SIG-M5 treated with dmso at 0.1 percent for 504 hours (cell line): Measurements from ENCODE around the gene LDLR.

ENCODE experiments used
- DNase-seq: peaks from one replicate; lab custom pipeline; 2025; ENCODE audit not compliant: unreplicated experiment; lab: John Stamatoyannopoulos, UW

LDLR gene

DNA sequence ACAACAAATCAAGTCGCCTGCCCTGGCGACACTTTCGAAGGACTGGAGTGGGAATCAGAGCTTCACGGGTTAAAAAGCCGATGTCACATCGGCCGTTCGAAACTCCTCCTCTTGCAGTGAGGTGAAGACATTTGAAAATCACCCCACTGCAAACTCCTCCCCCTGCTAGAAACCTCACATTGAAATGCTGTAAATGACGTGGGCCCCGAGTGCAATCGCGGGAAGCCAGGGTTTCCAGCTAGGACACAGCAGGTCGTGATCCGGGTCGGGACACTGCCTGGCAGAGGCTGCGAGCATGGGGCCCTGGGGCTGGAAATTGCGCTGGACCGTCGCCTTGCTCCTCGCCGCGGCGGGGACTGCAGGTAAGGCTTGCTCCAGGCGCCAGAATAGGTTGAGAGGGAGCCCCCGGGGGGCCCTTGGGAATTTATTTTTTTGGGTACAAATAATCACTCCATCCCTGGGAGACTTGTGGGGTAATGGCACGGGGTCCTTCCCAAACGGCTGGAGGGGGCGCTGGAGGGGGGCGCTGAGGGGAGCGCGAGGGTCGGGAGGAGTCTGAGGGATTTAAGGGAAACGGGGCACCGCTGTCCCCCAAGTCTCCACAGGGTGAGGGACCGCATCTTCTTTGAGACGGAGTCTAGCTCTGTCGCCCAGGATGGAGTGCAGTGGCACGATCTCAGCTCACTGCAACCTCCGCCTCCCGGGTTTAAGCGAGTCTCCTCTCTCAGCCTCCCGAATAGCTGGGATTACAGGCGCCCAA is at the start of gene LDLR:
TSS of gene LDLR (plus strand) at position 210 of the 760 bp plus-strand sequence. CDS start at position 296, 86 bp downstream.
- peak; percentile 97 for DNase-seq

DNA sequence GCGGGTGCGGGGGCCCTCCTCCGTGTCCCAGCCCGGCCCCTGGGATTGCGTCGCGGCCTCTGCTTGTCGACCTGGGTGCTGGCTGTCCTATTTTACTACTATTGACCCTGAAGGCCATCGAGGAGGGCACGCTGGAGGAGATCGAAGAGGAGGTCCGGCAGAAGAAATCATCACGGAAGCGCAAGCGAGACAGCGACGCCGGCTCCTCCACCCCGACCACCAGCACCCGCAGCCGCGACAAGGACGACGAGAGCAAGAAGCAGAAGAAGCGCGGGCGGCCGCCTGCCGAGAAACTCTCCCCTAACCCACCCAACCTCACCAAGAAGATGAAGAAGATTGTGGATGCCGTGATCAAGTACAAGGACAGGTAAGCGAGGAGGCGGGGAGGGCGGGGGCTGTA is 48.1 kb upstream of the LDLR start:
- DNase-seq = no peak

DNA sequence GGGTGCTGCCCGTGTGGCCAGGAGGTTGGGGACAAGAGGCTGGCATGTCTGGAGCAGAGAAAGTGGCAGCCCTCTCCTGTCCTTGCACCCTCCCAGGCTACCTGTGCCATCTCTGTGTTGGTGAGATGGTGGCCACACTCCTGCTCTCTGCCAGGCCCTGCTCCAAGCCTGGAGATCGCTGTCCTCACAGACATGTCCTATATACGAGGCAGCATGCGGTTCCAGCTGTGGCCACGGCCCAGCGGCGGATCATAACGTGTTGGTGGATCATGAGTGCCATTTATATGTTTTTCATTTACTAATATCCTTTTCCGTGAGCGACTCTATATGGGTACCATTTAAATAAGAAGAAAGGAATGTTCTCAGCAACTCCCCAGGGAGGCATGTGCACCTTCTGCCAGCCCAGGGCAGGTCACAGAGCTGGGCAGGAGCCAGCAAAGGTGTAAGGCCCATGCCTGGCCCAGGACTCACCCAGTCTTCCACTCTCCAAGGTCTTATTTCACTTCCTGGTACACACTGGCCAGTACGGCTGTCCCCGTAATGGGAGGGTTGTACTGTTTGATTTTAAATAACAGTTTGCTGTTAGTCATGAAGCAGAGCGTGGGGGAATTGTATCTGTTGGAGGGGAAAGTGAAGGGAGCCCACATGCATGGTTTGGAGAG is 47.2 kb upstream of the LDLR start:
- no peak for DNase-seq

DNA sequence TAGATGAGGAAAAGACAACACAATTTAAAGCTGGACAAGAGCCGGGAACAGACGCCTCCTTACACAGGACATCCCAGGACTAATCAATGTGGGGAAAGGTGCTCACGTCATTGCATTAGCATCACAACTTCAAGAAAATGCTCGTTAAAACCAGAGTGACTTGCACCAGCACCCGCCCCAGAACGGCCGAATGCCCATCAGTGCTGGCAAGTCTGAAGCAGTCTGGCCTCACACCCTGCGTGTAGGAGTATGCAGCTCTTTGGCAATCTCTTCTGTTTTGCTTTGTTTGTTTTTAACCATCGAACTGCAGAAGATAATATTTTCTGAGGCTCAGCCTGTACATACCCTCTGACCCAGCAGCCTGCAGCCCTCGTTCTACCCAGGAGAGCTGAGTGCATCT is 44.8 kb upstream of the LDLR start:
- DNase-seq = no peak

DNA sequence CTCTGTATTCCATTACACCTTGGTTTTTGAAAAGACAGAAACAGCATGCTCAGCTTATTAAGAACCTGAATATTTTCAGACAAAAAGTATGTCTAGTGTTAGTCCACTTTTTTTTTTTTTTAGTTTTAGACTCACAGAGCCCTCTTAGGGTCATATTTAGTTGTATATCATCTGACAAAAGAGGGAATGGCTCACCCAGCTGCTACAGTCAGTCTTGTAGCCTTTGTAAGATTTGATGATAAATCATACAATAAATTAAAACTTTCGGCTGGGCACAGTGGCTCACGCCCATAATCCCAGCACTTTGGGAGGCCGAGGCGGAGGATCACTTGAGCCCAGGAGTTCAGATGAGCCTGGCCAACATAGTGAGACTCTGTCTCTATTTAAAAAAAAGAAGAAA is 43.7 kb upstream of the LDLR start:
- no peak for DNase-seq

DNA sequence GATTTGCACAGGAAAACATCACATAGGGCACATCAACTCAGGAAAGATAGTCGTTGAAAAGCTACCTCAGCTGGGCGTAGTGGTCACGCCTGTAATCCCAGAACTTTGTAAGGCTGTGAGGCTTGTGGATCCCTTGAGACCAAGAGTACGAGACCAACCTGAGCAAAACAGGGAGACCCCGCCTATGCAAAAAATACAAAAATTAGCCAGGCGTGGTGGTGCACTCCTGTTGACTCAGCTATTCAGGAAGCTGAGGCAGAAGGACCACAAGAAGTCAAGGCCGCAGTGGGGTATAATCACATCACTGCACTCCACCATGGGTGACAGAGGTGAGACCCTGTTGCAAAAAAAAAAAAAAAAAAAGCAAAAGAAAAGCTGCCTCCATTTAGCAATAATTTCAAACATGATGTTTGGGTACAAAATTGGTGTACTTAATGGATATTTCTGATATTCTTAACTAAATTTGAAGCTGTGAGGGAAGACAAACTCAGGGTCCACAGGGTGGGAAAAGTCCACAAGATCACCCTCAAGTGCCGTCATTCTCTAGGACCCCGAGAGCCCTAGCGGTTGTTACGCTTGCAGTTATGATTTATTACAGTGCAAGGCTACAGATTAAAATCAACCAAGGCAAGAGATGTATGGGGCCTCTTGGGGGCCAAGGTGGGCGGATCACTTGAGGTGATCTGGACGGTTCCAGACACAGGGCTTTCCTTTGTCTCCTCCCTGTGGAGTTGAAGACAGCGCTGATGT is 42.5 kb upstream of the LDLR start:
- no peak for DNase-seq

DNA sequence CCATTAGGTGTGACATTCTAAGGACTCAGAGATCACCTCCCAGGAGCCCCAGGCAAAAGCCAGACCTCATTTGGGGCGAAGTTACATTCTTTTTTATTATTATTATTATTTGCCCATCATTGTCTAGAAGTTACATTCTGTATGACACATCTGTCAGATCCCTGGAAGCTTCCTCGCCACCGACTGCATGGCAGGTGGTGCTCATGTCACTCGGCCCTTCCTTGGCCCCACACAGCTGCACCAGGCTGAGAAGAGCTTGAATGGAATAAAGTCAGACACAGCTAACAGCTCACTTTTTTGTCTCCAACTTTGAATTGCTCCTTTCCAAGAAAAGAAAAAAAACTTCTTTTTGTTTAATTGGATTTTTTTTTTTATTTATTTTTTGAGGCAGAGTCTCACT is 41.4 kb upstream of the LDLR start:
- no peak for DNase-seq

DNA sequence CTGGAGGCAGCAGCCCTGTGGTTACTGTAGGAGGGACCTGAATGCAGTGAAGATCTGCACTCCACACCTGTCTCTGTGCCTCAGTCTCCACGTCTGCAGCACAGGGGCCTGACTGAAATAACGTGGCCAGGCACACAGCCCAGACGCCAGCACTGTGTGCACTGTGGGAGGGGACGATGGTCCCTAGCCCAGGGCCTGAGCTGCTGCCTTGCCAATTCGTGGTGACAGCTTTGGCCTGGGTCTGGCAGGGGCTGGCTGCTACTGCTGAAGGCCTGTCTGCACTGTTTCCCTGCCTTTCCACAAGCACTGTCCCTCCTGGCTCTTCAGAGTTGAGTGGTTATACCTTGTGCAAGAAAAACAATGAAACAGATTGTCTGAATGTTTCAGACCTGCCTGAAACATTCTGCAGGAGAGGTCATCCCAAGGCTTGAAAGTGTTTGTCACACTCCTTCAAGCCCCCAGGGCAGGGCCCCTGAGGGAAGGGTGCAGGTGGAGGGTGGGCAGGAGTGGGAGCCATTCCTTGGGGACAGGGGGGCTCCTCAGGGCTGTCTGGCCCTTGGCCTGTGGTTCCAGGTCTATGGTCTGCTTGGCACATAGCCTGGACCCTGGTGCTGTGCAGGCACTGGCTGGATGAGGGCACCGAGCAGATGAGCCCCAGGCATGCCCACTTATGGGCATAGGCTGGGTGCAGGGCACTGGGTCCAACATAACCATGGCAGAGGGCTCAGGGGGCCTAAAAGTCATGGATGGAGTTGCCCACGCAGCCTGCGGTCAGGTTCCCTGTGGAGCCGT is 38.7 kb upstream of the LDLR start:
- DNase-seq = no peak

DNA sequence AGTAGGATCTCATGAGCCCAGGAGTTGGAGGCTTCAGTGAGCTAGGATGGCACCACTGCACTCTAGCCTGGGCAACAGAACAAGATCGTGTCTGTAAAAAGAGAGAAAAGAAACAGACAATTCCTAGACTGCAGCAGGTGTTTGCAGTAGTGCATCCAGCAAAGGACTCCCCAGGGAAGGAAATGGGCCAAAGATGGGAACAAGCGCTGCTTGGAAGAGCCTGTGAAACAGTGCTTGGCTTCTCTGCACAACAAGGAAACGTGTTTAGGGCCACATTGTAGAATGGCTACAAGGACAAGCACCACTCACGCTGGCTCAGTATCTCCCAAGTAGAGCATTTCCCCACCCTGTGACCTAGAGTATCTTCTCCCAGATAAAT is 35.5 kb upstream of the LDLR start:
- no peak for DNase-seq

DNA sequence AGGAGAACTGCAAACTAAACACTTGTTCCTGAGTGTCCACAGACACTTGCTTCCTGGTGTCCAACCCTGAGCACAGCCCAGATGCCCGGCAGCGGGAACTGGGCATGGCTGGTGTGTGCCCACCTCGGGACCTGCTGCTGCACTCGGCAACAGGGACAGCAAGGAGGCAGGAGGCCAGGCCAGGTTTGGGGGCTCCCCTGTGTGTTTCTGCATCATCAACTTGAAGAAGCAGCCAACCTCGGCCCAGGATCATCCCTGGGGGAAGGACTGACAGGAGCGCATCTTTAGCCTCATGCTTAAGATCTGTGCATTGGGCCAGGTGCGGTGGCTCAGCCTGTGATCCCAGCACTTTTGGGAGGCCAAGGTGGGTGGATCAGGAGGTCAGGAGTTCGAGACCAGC is 35.1 kb upstream of the LDLR start:
- DNase-seq = no peak

DNA sequence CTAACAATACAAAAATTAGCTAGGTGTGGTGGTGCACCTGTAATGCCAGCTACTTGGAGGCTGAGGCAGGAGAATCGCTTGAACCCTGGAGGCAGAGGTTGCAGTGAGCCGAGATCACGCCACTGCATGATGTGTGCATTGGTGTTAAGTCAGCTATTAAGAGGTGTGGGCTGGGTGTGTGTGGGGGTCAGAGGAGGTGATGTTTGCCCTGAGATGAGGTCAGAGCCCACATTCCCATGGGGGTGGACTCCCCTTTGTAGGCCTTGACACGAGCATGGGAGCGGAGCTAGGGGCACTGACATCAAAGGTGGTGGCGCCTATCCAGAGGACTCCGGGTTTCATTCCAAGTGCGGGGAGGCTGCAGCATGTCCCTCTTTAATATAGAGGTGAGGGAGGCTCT is 34.6 kb upstream of the LDLR start:
- DNase-seq = no peak

DNA sequence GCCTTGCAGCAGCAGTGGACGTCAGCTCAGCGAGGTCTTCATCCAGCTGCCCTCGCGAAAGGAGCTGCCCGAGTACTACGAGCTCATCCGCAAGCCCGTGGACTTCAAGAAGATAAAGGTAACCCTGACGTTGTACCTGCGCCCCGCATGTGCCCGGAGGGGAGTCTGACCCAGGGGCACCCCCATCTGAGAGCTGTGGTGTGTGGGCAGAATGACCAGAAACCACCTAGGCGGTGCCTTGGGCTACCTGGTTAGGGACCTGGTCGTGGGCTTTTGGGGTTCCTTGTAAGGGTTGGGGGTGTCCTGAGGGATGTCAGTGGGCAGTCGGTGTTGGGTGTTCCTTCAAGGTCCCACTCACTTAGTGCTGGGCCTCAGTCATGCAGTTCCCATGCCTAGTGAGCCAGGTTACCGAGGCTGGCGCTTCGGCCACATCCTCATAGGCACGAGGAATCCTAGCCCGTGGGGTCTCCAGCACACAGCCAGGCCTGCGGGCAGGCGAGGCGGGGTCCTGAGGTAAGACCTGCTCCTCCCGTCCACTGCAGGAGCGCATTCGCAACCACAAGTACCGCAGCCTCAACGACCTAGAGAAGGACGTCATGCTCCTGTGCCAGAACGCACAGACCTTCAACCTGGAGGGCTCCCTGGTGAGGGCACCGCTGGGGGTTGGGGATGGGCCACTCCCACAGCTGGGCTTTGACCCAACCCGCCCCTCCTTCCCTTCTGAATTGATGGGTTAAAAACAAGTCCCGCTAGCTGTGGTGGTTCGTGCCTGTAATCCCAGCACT is 30.8 kb upstream of the LDLR start:
- no peak for DNase-seq

DNA sequence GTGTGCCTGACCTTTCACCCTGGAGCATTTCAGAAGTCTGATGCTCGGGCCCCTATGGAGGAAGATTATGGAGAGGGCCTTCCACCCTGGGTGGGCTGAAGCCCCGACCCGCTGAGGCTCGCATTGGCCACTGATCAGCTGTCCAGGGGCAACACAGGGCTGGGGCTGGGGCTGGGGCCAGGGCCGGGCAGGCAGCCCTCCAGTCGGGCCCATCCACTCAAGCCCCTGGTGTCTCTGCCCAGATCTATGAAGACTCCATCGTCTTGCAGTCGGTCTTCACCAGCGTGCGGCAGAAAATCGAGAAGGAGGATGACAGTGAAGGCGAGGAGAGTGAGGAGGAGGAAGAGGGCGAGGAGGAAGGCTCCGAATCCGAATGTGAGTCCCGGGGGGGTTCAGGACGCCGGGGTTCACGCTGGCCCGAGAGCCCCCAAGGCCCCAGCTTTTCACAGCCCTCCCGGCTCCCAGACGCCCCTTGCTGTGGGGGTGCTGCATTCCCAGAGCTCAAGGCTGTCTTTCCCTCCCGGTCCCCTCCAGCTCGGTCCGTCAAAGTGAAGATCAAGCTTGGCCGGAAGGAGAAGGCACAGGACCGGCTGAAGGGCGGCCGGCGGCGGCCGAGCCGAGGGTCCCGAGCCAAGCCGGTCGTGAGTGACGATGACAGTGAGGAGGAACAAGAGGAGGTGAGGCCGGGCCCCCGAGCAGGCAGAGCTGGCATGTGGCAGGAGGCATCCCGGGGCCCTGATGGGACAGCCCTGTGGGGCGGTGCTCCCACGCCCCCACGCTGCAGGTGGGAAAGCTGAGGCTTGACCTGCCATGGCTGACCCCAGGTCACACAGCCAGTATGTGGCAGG is 29.5 kb upstream of the LDLR start:
- DNase-seq = no peak

DNA sequence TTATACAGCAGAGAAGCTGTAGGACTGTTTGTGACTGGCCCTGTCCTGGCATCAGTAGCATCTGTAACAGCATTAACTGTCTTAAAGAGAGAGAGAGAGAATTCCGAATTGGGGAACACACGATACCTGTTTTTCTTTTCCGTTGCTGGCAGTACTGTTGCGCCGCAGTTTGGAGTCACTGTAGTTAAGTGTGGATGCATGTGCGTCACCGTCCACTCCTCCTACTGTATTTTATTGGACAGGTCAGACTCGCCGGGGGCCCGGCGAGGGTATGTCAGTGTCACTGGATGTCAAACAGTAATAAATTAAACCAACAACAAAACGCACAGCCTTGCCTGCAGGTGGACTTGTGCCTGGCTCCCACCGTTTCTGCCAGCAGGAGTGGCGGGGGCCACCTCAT is 27.3 kb upstream of the LDLR start:
- no peak for DNase-seq

DNA sequence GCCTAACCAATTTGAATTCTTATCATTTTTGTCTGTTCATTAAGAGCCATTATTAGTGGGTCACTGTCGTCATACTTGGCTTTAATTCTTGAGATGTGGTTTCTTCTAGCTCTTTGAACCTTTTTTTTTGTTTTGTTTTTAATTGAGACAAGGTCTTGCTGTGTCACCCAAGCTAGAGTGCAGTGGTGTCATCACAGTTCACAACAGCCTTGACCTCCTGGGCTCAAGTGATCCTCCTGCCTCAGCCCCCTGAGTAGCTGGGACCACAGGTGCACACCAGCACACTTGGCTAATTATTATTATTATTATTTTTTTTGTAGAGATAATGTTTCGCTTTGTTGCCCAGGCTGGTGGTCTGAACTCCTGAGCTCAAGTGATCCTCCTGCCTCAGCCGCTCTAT is 25.8 kb upstream of the LDLR start:
- no peak for DNase-seq

DNA sequence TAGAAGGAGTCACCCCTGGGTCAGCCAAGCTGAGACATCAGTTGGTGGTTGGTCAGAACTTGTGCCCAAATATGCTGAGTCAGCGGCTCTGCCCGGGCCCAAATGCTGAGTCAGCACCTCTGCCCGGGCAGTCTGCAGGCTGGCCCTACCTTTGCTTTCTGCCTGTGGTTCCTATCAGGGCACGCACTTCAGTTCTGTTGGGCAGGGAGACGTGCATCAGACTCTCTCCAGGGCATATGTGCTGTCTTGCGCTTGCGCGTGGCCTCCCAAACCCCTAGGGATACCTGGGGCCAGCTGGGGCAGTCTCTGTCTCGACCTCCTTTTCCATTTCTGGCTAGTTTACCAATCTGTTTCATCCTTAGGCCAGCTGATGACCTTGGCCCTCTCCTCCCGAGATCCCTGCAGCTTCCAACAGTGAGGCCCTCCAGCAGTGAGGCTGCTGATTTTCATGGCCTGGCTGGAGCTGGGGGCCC is 24.4 kb upstream of the LDLR start:
- no peak for DNase-seq

DNA sequence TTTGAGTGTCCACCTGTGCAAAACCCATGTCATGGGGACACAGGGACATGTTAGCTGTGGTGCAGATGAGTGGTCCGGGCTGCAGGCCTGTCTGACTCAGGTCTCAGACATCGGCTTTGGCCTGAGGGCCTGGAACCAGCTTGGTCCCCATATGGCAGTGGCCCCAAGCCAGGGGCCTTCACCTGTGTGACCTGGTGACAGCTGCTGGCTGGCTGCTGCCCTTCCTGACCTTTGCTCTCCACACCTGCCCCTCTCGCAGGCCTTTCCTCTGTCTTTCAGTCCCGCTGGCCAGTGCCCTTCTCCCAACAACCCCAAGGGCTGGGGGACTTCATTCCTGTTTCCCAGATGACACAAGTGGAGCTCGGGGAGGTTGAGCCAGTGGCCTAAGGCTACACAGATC is 22.9 kb upstream of the LDLR start:
- DNase-seq = no peak

DNA sequence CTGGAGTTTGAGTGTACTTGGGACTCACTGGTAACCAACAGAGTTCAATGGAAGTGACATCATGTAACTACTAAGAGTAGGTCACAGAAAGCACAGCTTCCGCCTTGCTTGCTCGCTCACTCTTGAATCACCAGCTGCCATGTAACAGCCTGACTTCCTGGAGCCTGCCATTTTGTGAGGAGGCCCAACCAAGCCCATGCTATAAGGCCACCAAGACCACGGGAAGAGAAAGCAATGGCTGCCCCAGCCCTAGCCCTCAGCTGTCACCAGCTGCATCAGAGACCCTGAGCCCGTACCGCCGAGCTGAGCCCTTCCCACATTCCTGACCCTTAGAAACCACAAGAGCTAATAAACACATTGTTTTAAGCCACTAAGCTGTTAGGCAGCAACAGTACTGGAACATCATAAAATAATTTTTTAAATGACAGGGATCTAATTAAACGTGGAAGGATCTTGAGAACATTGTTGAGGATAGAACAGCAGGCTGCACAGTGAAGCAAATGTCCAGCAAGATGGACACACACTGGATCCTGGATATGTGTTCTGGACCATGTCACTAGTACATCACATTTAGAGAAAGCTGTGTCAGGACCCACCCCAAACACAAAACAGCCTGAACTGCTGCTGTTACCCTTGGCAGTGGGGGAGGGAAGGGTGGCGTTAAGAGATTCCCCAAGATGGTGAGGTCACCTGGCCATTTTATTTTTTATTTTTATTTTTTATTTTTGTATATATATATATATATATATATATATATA is 21.7 kb upstream of the LDLR start:
- no peak for DNase-seq

DNA sequence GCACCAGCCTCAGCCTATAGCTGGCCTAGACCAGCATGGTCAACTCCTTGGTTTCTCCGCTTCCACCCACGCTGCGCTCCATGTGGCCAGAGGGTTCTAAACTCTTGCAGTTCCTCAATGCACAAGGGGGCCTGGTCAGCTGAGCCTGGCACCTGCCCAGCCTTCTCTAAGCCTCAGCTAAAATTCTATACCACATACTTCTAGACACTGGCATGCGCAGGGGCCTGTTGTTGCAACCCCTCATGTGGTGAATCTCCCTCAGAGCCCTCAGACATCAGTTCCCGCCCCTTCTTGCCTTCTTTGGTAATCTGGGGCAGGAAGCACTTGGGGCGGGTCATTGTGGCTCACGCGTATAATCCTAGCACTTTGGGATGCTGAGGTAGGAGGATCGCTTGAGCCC is 19.7 kb upstream of the LDLR start:
- DNase-seq = peak; percentile 67
